Naive B cell (primary cell): ENCODE results near the gene COX7A2. TPM values are rescaled to one million over a fixed set of nuclear protein-coding genes. Genes with fewer than 3 reads are reported as not detected.

Source experiments
- ATAC-seq, 2 donors: fragments of 150-1000 bp; cut with Tn5 transposase; 2 replicates each; pipeline ENCODE4 v1.10.0; 2021; ENCODE audit warnings: low read depth in 2 of 2, mild to moderate bottlenecking in 2 of 2, moderate library complexity in 2 of 2
- DNase-seq: peaks from one replicate; pipeline ENCODE4 v3.0.0; 2022
- H3K27ac Mint-ChIP-seq, 6 donors: one replicate each; pipeline ENCODE4 v1.8.0; 2020 to 2022; ENCODE audit warnings: mild to moderate bottlenecking in 6 of 6, mixed read lengths in 6 of 6, moderate library complexity in 5 of 6, inconsistent platforms in 2 of 6
- H3K27me3 Mint-ChIP-seq, 3 donors: one replicate each; pipeline ENCODE4 v1.8.0; 2021 to 2022; ENCODE audit warnings: mixed read lengths in 3 of 3, mild to moderate bottlenecking in 1 of 3
- H3K36me3 Mint-ChIP-seq, 2 donors: one replicate each; pipeline ENCODE4 v1.8.0; 2020 to 2022; ENCODE audit warnings: mixed read lengths in 2 of 2, inconsistent platforms in 1 of 2, mild to moderate bottlenecking in 1 of 2
- H3K4me1 Mint-ChIP-seq, 3 donors: one replicate each; pipeline ENCODE4 v1.8.0; 2020 to 2022; ENCODE audit warnings: mixed read lengths in 3 of 3, inconsistent platforms in 1 of 3, mild to moderate bottlenecking in 1 of 3, moderate library complexity in 1 of 3
- H3K4me3 Mint-ChIP-seq, 8 donors: one replicate each; pipeline ENCODE4 v1.8.0; 2020 to 2022; ENCODE audit warnings: mild to moderate bottlenecking in 8 of 8, mixed read lengths in 8 of 8, moderate library complexity in 8 of 8, inconsistent platforms in 2 of 8
- H3K9me3 Mint-ChIP-seq, 7 donors: one replicate each; pipeline ENCODE4 v1.8.0; 2020 to 2022; ENCODE audit warnings: mixed read lengths in 7 of 7, mild to moderate bottlenecking in 5 of 7, inconsistent platforms in 2 of 7, moderate library complexity in 1 of 7
- polyA plus RNA-seq, 6 donors: library from polyadenylated mRNA; unstranded; fragments of 300-500 nt; fragmentation: Illumina TruSeq; gene quantifications; one replicate each; pipeline ENCODE4 v1.2.3, GENCODE V29; 2021; ENCODE audit warnings: low read depth in 6 of 6

COX7A2 gene
- polyA plus RNA-seq, 6 donors from 2014 or later, result 776 to 1,084 (median 861) TPM

GRCh38 chr6:75208298-75209183, 35.1 kb downstream of the COX7A2 start:
- Mint-ChIP-seq H3K9me3 (peaks cover 0 to 2% (median 0%) of the 10 kb centered on the region in 7 donors), H3K4me1 (peaks cover 44 to 55% (median 51%) of the 10 kb centered on the region in 3 donors), H3K27ac (peak overlapping the region in 5 of 6 donors; percentile 26 to 94 (median 64)), H3K4me3 (peak overlapping the region; percentile 72 to 91 (median 82)), H3K27me3 (peaks cover 73 to 89% (median 86%) of the 10 kb centered on the region in 3 donors), H3K36me3 (peaks cover 0 to 12% of the 10 kb centered on the region in 2 donors)
- DNase-seq, result peak; percentile 70
- ATAC-seq, result peak; percentile 74 to 77

DNA sequence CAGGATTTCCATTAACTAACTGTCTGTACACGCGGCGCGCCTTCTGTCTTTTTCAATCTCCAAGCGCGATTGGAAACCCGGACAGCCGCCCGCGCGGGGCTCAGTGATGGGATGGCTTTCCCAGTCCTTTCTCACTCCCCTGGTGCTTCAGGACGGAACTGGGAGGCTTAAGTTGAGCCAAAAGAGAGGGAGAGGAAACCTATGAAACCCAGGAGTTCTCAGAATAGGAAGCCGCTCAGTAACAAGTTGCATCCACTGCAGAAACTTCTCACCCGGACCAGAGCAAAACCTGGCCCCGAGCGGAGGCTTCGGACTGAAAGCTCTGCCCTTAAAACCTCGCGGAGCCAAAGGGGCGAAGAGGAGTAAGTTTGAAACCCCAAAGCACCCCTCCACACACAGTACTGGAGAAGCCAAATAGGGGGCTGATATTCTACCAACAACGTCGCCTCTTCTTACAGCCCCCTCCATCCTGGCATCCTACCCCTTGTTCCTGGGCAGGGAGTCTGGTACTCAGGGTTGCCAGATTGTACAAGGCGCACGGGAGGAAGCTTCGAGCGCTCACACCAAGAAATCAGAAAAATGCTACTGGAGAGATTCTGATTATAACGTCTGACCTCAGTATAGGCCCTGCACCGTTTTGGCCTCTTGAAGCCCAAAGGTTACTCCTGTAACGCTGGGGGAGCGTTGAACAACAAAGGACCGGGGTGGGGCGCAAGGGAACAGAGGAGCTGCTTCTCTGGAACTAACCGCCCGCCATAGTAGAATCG, 36.8 kb downstream of the COX7A2 start:
- Mint-ChIP-seq H3K4me1 (peaks cover 50 to 65% (median 60%) of the 10 kb centered on the region in 3 donors), H3K27me3 (peaks cover 82 to 95% (median 94%) of the 10 kb centered on the region in 3 donors), H3K4me3 (peak overlapping the region; percentile 72 to 91 (median 78)), H3K9me3 (peaks cover 0 to 2% (median 0%) of the 10 kb centered on the region in 7 donors), H3K27ac (peak overlapping the region in 4 of 6 donors; percentile 5 to 91 (median 76)), H3K36me3 (peaks cover 0 to 12% of the 10 kb centered on the region in 2 donors)
- ATAC-seq, result no peak
- DNase-seq, result no peak

- Mint-ChIP-seq H3K36me3 (peaks cover 0 to 12% of the 10 kb centered on the region in 2 donors), H3K27ac (peak within 1 kb of the TSS in 4 of 6 donors; percentile 5 to 91 (median 70)), H3K4me1 (peaks cover 50 to 66% (median 60%) of the 10 kb centered on the region in 3 donors), H3K9me3 (peaks cover 0 to 2% (median 0%) of the 10 kb centered on the region in 7 donors), H3K4me3 (peak within 1 kb of the TSS; percentile 72 to 91 (median 84)), H3K27me3 (peaks cover 83 to 96% (median 95%) of the 10 kb centered on the region in 3 donors)
- ATAC-seq (no peak), DNase-seq (no peak)
Observed at GRCh38 chr6:75205776-75206575, 37.6 kb downstream of the COX7A2 start, which contains the start of gene COL12A1. COL12A1 (minus strand) TSS chr6:75206053; CDS start chr6:75202792, 3,261 bp downstream.

GRCh38 chr6:75204959-75205775, 38.4 kb downstream of the COX7A2 start:
- DNase-seq, result no peak
- peak overlapping the region; percentile 72 to 91 (median 84) for H3K4me3 Mint-ChIP-seq
- H3K27ac Mint-ChIP-seq, result peak overlapping the region in 2 of 6 donors; percentile 30 to 73
- H3K4me1 Mint-ChIP-seq, result peaks cover 50 to 66% (median 60%) of the 10 kb centered on the region in 3 donors
- H3K36me3 Mint-ChIP-seq, result peaks cover 0 to 12% of the 10 kb centered on the region in 2 donors
- no peak for ATAC-seq
- H3K9me3 Mint-ChIP-seq, result peaks cover 0 to 2% (median 0%) of the 10 kb centered on the region in 7 donors
- H3K27me3 Mint-ChIP-seq, result peaks cover 81 to 92% (median 92%) of the 10 kb centered on the region in 3 donors

DNA sequence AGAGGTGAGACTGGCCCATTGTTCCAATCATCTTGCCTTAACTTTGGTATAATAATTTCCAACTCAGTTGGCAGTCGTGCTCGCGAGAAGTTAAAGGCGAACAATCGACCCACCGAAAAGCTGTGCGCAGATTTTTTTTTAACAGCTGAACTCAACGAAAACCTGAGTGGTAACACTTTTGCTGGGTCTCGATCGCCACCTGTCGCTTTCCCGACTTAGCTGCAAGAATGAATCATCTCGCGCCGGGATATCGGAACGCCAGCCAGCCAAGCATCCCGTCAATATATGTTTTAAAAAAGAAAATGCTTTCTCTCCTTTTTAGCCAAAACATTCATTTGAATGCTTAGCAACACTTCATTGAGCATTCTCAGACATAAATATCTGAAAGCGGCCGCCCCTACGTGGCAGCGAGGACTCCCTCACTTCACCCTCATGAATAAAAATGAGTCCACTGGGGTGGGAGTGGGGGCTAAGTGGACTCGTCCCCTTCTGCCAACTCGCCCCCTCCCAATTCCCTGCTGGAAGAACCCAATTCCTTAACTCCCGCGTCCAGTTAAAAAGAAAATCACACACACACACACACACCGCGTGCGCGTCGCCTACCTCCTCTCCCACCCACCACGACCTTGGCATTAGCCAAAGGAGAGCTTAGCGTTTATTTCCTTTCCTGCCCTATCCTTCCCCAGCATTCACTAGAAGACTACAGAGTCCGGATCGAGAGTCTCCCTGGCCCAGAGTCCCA, 39.2 kb downstream of the COX7A2 start:
- Mint-ChIP-seq H3K27ac (peak overlapping the region in 4 of 6 donors; percentile 6 to 73 (median 59)), H3K36me3 (peaks cover 0 to 12% of the 10 kb centered on the region in 2 donors), H3K9me3 (peaks cover 0 to 2% (median 0%) of the 10 kb centered on the region in 7 donors), H3K4me3 (peak overlapping the region; percentile 72 to 91 (median 84)), H3K4me1 (peaks cover 50 to 66% (median 60%) of the 10 kb centered on the region in 3 donors), H3K27me3 (peaks cover 84 to 85% (median 84%) of the 10 kb centered on the region in 3 donors)
- ATAC-seq, result no peak
- DNase-seq, result no peak

DNA sequence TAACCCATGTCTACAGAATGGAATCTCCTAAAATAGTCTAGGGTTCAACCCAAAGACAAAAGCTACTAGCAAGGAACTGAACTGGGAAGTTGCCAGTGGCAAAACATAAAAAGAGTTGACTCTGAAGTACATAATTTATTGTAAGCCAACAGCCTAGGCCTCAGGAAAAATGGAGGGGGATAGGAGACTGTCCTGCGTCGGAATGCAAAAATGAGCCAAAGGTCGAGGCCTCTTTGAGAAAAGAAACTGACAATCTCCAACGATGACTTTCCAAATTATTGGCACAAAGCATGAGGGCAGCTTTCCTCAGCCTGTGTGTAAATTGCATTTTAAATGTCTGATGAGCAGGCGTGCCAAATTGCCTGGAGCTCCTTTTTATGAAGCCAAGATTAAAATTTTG, 39.9 kb downstream of the COX7A2 start:
- Mint-ChIP-seq H3K4me3 (peak overlapping the region in 4 of 8 donors; percentile 24 to 85 (median 36)), H3K27ac (no peak overlapping the region), H3K27me3 (peaks cover 78 to 81% (median 79%) of the 10 kb centered on the region in 3 donors), H3K9me3 (peaks cover 0 to under 1% (median 0%) of the 10 kb centered on the region in 7 donors), H3K36me3 (peaks cover 0 to 12% of the 10 kb centered on the region in 2 donors), H3K4me1 (peaks cover 45 to 60% (median 55%) of the 10 kb centered on the region in 3 donors)
- no peak for ATAC-seq
- no peak for DNase-seq

DNA sequence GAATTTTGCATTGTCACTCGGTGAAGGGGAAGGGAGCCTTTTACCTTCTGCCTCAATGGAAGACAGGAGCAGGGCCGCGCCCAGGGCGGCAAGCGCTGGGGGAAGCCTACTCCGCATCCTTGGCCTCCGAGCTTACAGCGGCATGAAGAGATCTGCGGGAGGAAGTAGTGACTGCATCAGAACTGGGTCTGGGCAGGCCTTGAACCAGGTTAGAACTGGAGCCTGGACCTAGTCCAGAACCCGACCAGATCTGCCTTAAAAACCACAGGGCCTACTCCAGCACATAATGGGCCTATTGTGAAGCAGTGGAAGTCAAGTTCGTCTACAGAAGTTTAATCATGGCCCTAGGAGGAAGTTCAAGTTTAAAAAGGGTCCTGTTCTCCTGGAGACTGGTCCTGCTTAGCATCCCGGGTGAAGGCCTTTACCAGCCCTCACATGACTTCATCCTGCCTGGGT, 40.9 kb downstream of the COX7A2 start:
- no peak overlapping the region for H3K27ac Mint-ChIP-seq
- H3K9me3 Mint-ChIP-seq, result no peaks in the 10 kb centered on the region
- H3K27me3 Mint-ChIP-seq, result peaks cover 76 to 79% (median 76%) of the 10 kb centered on the region in 3 donors
- peaks cover 35 to 50% (median 45%) of the 10 kb centered on the region in 3 donors for H3K4me1 Mint-ChIP-seq
- ATAC-seq (no peak), DNase-seq (no peak)
- H3K4me3 Mint-ChIP-seq, result peak overlapping the region in 5 of 8 donors; percentile 28 to 73 (median 36)
- H3K36me3 Mint-ChIP-seq, result peaks cover 0 to 12% of the 10 kb centered on the region in 2 donors

- Mint-ChIP-seq H3K9me3 (no peaks in the 10 kb centered on the region), H3K4me3 (peak overlapping the region in 7 of 8 donors; percentile 28 to 73 (median 42)), H3K27me3 (peaks cover 71 to 77% (median 76%) of the 10 kb centered on the region in 3 donors), H3K36me3 (peaks cover 0 to 6% of the 10 kb centered on the region in 2 donors), H3K4me1 (peaks cover 29 to 44% (median 39%) of the 10 kb centered on the region in 3 donors), H3K27ac (peak overlapping the region in 1 of 6 donors; percentile 60)
- ATAC-seq (peak; percentile 27 to 38), DNase-seq (no peak)
Observed at GRCh38 chr6:75201901-75202672, 41.5 kb downstream of the COX7A2 start.

GRCh38 chr6:75201021-75201420, 42.6 kb downstream of the COX7A2 start:
- ATAC-seq, result no peak
- DNase-seq, result no peak
- Mint-ChIP-seq H3K27ac (no peak overlapping the region), H3K27me3 (peaks cover 65 to 68% (median 66%) of the 10 kb centered on the region in 3 donors), H3K9me3 (no peaks in the 10 kb centered on the region), H3K4me1 (peaks cover 20 to 33% (median 29%) of the 10 kb centered on the region in 3 donors), H3K4me3 (no peak overlapping the region), H3K36me3 (no peaks in the 10 kb centered on the region)

- DNase-seq, result no peak
- no peak for ATAC-seq
- Mint-ChIP-seq H3K4me3 (no peak overlapping the region), H3K27ac (peak overlapping the region in 1 of 6 donors; percentile 33), H3K9me3 (no peaks in the 10 kb centered on the region), H3K27me3 (peaks cover 54 to 65% (median 55%) of the 10 kb centered on the region in 3 donors), H3K4me1 (peaks cover 10 to 22% (median 18%) of the 10 kb centered on the region in 3 donors), H3K36me3 (no peaks in the 10 kb centered on the region)
Observed at GRCh38 chr6:75199889-75200288, 43.7 kb downstream of the COX7A2 start.
